K562 (cell line): Measurements from ENCODE around the gene SCAMP1. TPM values are rescaled to one million over a fixed set of nuclear protein-coding genes. Genes with fewer than 3 reads are reported as not detected.

Experiments
- ATAC-seq: fragments of 200-7000 bp; cut with Tn5 transposase; 3 replicates; pipeline ENCODE4 v1.9.1; 2020; ENCODE audit warnings: moderate library complexity
- BruUV-seq: library from RNA; stranded (reverse); fragments of 400-500 nt; replicated peaks from 2 replicates; lab custom pipeline; 2021; lab: Mats Ljungman, UMichigan
- CTCF ChIA-PET: fragments of 300-600 bp; formaldehyde crosslinking; extraction: SDS; loops from one replicate; lab custom pipeline; 2021; ENCODE audit warnings: low intra/inter-chr PET ratio; lab: Yijun Ruan, JAX
- POLR2A ChIA-PET: fragments of 300-600, 350-650 bp; sonication (Branson Sonifier 250); formaldehyde crosslinking; extraction: SDS; loops from one replicate; lab custom pipeline; 2021; ENCODE audit warnings: antibody characterized with exemption, inconsistent platforms; lab: Yijun Ruan, JAX
- DNase-seq, 4 experiments: peaks; one replicate each; pipeline versions ENCODE4 v3.0.0 to v3.0.0-alpha.2; 2011 to 2018; ENCODE audit warnings: low spot score in 3 of 4, mixed read lengths in 3 of 4; ENCODE audit errors: extremely low read depth in 1 of 4
- FAIRE-seq: peaks from 2 replicates; lab custom pipeline; 2011; peaks lifted over from hg19 to GRCh38; lab: Jason Lieb, UNC
- H2AFZ ChIP-seq: 2 replicates; pipeline ENCODE4 v1.6.0; 2011; ENCODE audit warnings: low read depth, low read length, control low read depth, inconsistent platforms
- H3K27ac ChIP-seq: fragments of 200-600 bp; 3 replicates; pipeline ENCODE4 v1.8.0; 2011; ENCODE audit warnings: low read depth, mild to moderate bottlenecking, control low read depth, inconsistent platforms, low read length, moderate library complexity, mixed read lengths; ENCODE audit errors: extremely low read depth
- H3K27me3 ChIP-seq, 2 experiments: fragments of 300-600 bp in 1 of 2; 2 replicates in 1 of 2; 3 replicates in 1 of 2; pipeline versions ENCODE4 v1.6.0 to v1.8.0; 2011; ENCODE audit warnings: inconsistent platforms in 2 of 2, low read length in 2 of 2, mild to moderate bottlenecking in 1 of 2, mixed read lengths in 1 of 2, moderate library complexity in 1 of 2; ENCODE audit not compliant: control insufficient read depth in 2 of 2, insufficient read depth in 2 of 2
- H3K36me3 ChIP-seq: fragments of 300-600 bp; 3 replicates; pipeline ENCODE4 v1.8.0; 2011; ENCODE audit warnings: mild to moderate bottlenecking, low read length, inconsistent platforms; ENCODE audit not compliant: control insufficient read depth, insufficient read depth
- H3K4me1 ChIP-seq, 2 experiments: fragments of 200-600 bp in 1 of 2; replicated peaks in 1 of 2; 2 replicates in 1 of 2; 3 replicates in 1 of 2; pipeline versions ENCODE4 v1.5.1 to v1.8.0; 2011; ENCODE audit warnings: inconsistent platforms in 2 of 2, low read length in 2 of 2, mild to moderate bottlenecking in 1 of 2, mixed read lengths in 1 of 2, moderate library complexity in 1 of 2; ENCODE audit not compliant: control insufficient read depth in 2 of 2, insufficient read depth in 2 of 2
- H3K4me2 ChIP-seq: 2 replicates; pipeline ENCODE4 v1.6.1; 2011; ENCODE audit warnings: low read length, control low read depth, inconsistent platforms, mixed read lengths; ENCODE audit not compliant: insufficient read depth
- H3K4me3 ChIP-seq: fragments of 200-600 bp; sonication (generic), shearing (Covaris generic); 2 replicates; pipeline ENCODE4 v1.5.1; 2016; ENCODE audit warnings: control low read depth, inconsistent platforms
- H3K79me2 ChIP-seq: fragments of 200-600 bp; 3 replicates; pipeline ENCODE4 v1.8.0; 2011; ENCODE audit warnings: low read length, inconsistent platforms; ENCODE audit not compliant: control insufficient read depth, insufficient read depth
- H3K9ac ChIP-seq, 2 experiments: 2 replicates each; pipeline versions ENCODE4 v1.6.0 to v1.6.1; 2011; ENCODE audit warnings: low read depth in 2 of 2, low read length in 2 of 2, control low read depth in 1 of 2, inconsistent platforms in 1 of 2, mild to moderate bottlenecking in 1 of 2, mixed read lengths in 1 of 2; ENCODE audit not compliant: insufficient read depth in 1 of 2
- H3K9me1 ChIP-seq: one replicate; pipeline ENCODE4 v1.6.0; 2011; ENCODE audit warnings: inconsistent platforms, mild to moderate bottlenecking, low read length, moderate library complexity; ENCODE audit not compliant: control insufficient read depth, insufficient read depth
- H3K9me3 ChIP-seq: replicated peaks from 2 replicates; pipeline ENCODE4 v1.5.1; 2011; ENCODE audit warnings: low read depth, low read length, inconsistent platforms; ENCODE audit not compliant: control insufficient read depth, insufficient read depth
- H4K20me1 ChIP-seq: replicated peaks from 2 replicates; pipeline ENCODE4 v1.6.1; 2011; ENCODE audit warnings: low read length, inconsistent platforms, mixed read lengths; ENCODE audit not compliant: control insufficient read depth, insufficient read depth
- LCOR ChIP-seq: sonication (generic); formaldehyde crosslinking; IDR thresholded peaks from 2 replicates; pipeline ENCODE4 v1.8.0; 2022; ENCODE audit warnings: mild to moderate bottlenecking, missing genetic modification reagents
- SREBF2 ChIP-seq: sonication (generic); formaldehyde crosslinking; IDR thresholded peaks from 2 replicates; pipeline ENCODE4 v1.4.0; 2020; ENCODE audit warnings: mild to moderate bottlenecking, missing genetic modification reagents
- TARDBP ChIP-seq: fragments of 450-650 bp; IDR thresholded peaks from 2 replicates; pipeline ENCODE4 v1.6.1; 2016
- TCF7L2 ChIP-seq: fragments of 150-350 bp; IDR thresholded peaks from 2 replicates; pipeline ENCODE4 v1.6.1; 2016; ENCODE audit warnings: low read depth, mild to moderate bottlenecking, low read length, moderate library complexity
- TFAM ChIP-seq: fragments of 250-450 bp; sonication (Bioruptor Pico); conservative IDR thresholded peaks from 2 replicates; pipeline ENCODE4 v1.5.0; 2021; ENCODE audit warnings: mild to moderate bottlenecking, moderate library complexity
- ZNF57 ChIP-seq: fragments of 450-650 bp; formaldehyde crosslinking; IDR thresholded peaks from 2 replicates; pipeline ENCODE4 v1.4.0; 2020; ENCODE audit warnings: mild to moderate bottlenecking, moderate library complexity
- ZNF696 ChIP-seq: fragments of 250-450 bp; sonication (Bioruptor Pico); conservative IDR thresholded peaks from 2 replicates; pipeline ENCODE4 v1.4.0; 2020; ENCODE audit warnings: mild to moderate bottlenecking, moderate library complexity
- WGBS: fragments of 100-300 bp; shearing (Covaris generic); methylation state at CpG from one replicate; pipeline ENCODE4 v1.1.6; 2016; ENCODE audit warnings: low coverage, mixed read lengths; ENCODE audit not compliant: insufficient coverage; ENCODE audit errors: missing lambda C conversion rate; 5-methylcytosine and 5-hydroxymethylcytosine counted together
- in situ Hi-C: fragments of 300-500 bp; cut with MboI; formaldehyde crosslinking; loops from 4 replicates; pipeline ENCODE4 v1.15.0; 2018; ENCODE audit warnings: inconsistent platforms, mixed read lengths
- intact Hi-C: fragments of 100-400 bp; cut with micrococcal nuclease; formaldehyde crosslinking; loops from 2 replicates; pipeline ENCODE4 v1.14.2; 2022
- polyA plus RNA-seq, 8 experiments: library from polyadenylated mRNA; depleted of rRNA in 4 of 8; stranded (reverse) in 5 of 8; unstranded in 3 of 8; fragments of >200 nt; fragmentation: Nextera tagmentation in 2 of 8; fragmentation: Illumina TruSeq in 1 of 8; extraction: Ambion mirVana in 2 of 8; extraction: Trizol in 1 of 8; gene quantifications; 2 replicates each; pipeline versions ENCODE4 v1.2.1 to v1.2.3, GENCODE V29; 2011 to 2014; ENCODE audit warnings: inconsistent platforms in 1 of 8, missing spikeins in 1 of 8
- total RNA-seq, 7 experiments: library from RNA; depleted of rRNA in 6 of 7; stranded (reverse); fragments of >200 nt in 6 of 7; fragmentation: Illumina TruSeq in 2 of 7; extraction: Trizol in 2 of 7; gene quantifications; 2 replicates each; pipeline versions ENCODE4 v1.2.1 to v1.2.3, GENCODE V29; 2011 to 2021; ENCODE audit warnings: low replicate concordance in 1 of 7
- TF ChIP-seq, protein P1 (sequence below), 2 experiments: fragments of 450-650 bp; IDR thresholded peaks; 2 replicates each; pipeline ENCODE4 v1.6.1; 2016
- TF ChIP-seq, protein P2 (sequence below): fragments of 450-650 bp; IDR thresholded peaks from 2 replicates; pipeline ENCODE4 v1.6.1; 2016; ENCODE audit warnings: antibody characterized with exemption
- TF ChIP-seq, protein P3 (sequence below): fragments of 450-650 bp; IDR thresholded peaks from 2 replicates; pipeline ENCODE4 v1.6.1; 2018; ENCODE audit warnings: mild to moderate bottlenecking, low read depth; ENCODE audit not compliant: partially characterized antibody

Gene SCAMP1
- total and polyA plus RNA-seq, 9 of the 15 experiments (the other 6 are each of a cell fraction or from before 2014, with no cell fraction given) = 5.4 to 23.9 (median 13.8) TPM

DNA sequence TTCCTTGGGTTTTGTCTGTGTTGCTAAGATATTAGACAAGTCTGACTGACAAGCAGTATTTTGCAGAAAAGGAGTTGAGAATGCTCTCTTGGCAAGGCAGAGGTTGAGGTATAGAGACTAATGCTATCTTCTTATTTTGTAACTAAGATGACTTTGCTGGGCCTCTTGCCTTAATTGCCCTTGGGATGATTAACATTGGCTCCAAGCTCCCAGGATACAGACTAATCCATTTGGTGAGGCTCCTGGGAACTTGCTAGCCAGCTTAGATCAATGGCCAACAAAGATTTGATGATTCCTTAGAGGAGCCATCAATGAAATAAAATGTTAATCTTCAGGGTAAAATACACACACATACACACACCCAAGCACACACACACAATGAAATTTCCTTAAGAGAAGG, 37.2 kb upstream of the SCAMP1 start:
- POLR2A ChIA-PET = interaction anchor here (0.6 to 0.9 kb wide), 2 partner anchors 15 to 23 kb away, joined by 3 read pairs; no protein-coding TSS in a partner anchor

DNA sequence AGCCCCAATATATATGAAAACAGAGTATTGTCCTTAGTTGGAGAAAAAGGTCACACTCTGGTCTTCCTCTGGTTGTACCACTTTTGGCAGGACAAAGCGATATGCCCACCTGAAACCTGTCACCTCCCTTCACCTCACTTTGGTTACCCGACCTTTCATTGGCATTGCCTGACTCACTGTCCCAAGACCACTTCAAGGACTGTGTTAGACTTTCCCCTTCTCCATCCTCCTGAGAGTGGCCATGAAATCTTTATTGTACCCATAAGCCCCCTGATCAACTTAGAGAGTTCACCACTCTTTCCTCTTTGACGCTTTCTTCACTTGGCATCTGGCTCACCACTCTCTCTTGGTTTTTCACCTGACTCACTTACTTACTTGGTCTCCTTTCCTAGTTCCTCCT, 33.5 kb upstream of the SCAMP1 start:
- intact Hi-C loops = loop anchor here (10.0 kb wide), 1 partner anchor 638 kb away; no protein-coding TSS in a partner anchor
- DNase-seq (no peak), ATAC-seq (no peak), FAIRE-seq (no peak)
- H3K9me3 ChIP-seq = no peaks in the 10 kb centered on the region
- no peaks in the 10 kb centered on the region for H4K20me1 ChIP-seq
- no peaks in the 10 kb centered on the region for H3K79me2 ChIP-seq
- CTCF ChIA-PET = no interaction called here
- POLR2A ChIA-PET = no interaction called here
- H3K9ac ChIP-seq = no peak overlapping the region
- H3K4me1 ChIP-seq = peaks cover 0 to 11% of the 10 kb centered on the region in 2 experiments; a peak in 3 of 5 replicates
- H3K4me3 ChIP-seq = no peak overlapping the region
- TF ChIP-seq, protein P1, sequence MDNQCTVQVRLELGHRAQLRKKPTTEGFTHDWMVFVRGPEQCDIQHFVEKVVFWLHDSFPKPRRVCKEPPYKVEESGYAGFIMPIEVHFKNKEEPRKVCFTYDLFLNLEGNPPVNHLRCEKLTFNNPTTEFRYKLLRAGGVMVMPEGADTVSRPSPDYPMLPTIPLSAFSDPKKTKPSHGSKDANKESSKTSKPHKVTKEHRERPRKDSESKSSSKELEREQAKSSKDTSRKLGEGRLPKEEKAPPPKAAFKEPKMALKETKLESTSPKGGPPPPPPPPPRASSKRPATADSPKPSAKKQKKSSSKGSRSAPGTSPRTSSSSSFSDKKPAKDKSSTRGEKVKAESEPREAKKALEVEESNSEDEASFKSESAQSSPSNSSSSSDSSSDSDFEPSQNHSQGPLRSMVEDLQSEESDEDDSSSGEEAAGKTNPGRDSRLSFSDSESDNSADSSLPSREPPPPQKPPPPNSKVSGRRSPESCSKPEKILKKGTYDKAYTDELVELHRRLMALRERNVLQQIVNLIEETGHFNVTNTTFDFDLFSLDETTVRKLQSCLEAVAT (IDR thresholded peaks at IDR 0.05) = no peak
- TF ChIP-seq SREBF2 (no peak), TARDBP (no peak), LCOR (CRISPR knock-in tag) (no peak), TCF7L2 (no peak), ZNF696 (CRISPR knock-in tag) (no peak)
- TF ChIP-seq, protein P2, sequence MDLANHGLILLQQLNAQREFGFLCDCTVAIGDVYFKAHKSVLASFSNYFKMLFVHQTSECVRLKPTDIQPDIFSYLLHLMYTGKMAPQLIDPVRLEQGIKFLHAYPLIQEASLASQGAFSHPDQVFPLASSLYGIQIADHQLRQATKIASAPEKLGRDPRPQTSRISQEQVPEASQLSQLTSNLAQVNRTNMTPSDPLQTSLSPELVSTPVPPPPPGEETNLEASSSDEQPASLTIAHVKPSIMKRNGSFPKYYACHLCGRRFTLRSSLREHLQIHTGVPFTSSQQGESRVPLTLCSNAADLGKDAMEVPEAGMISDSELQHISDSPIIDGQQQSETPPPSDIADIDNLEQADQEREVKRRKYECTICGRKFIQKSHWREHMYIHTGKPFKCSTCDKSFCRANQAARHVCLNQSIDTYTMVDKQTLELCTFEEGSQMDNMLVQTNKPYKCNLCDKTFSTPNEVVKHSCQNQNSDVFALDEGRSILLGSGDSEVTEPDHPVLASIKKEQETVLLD = no peak
- no TSS peak for BruUV-seq
- in situ Hi-C loops = no loop called here
- H3K27me3 ChIP-seq = no peaks in the 10 kb centered on the region
- no peaks in the 10 kb centered on the region for H3K36me3 ChIP-seq
- no peak overlapping the region for H3K4me2 ChIP-seq
- H3K27ac ChIP-seq = no peak overlapping the region
- 0 out of 2 replicates have a peak overlapping the region, but pooled peaks have one; percentile 10 for H2AFZ ChIP-seq
- 70% methylated on average over 3 of the region's 3 CpGs for WGBS
- H3K9me1 ChIP-seq = no peaks in the 10 kb centered on the region

More for the DNA sequence above, 37.2 kb upstream of the SCAMP1 start:
- no peaks in the 10 kb centered on the region for H3K27me3 ChIP-seq
- no peaks in the 10 kb centered on the region for H3K79me2 ChIP-seq
- H2AFZ ChIP-seq = no peak overlapping the region
- no peak for DNase-seq
- CTCF ChIA-PET = no interaction called here
- in situ Hi-C loops = loop anchor here (5.0 kb wide), 1 partner anchor 209 kb away; no protein-coding TSS in a partner anchor
- FAIRE-seq = no peak
- no peaks in the 10 kb centered on the region for H3K9me1 ChIP-seq
- intact Hi-C loops = loop anchor here (5.0 to 10.0 kb wide), 3 partner anchors 39 to 642 kb away; partner anchors contain the start of gene SCAMP1
- TF ChIP-seq ZNF57 (CRISPR knock-in tag) (no peak), TFAM (CRISPR knock-in tag) (no peak)
- TF ChIP-seq, protein P3, sequence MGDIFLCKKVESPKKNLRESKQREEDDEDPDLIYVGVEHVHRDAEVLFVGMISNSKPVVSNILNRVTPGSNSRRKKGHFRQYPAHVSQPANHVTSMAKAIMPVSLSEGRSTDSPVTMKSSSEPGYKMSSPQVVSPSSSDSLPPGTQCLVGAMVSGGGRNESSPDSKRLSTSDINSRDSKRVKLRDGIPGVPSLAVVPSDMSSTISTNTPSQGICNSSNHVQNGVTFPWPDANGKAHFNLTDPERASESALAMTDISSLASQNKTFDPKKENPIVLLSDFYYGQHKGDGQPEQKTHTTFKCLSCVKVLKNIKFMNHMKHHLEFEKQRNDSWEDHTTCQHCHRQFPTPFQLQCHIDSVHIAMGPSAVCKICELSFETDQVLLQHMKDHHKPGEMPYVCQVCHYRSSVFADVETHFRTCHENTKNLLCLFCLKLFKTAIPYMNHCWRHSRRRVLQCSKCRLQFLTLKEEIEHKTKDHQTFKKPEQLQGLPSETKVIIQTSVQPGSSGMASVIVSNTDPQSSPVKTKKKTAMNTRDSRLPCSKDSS = no peak
- ATAC-seq = no peak
- no peaks in the 10 kb centered on the region for H3K9me3 ChIP-seq
- peaks cover 0 to 2% of the 10 kb centered on the region in 2 experiments; a peak in 3 of 5 replicates for H3K4me1 ChIP-seq
- H3K36me3 ChIP-seq = no peaks in the 10 kb centered on the region
- H3K4me2 ChIP-seq = no peak overlapping the region
- no peaks in the 10 kb centered on the region for H4K20me1 ChIP-seq
- H3K9ac ChIP-seq = no peak overlapping the region
- no TSS peak for BruUV-seq
- no peak overlapping the region for H3K27ac ChIP-seq
- no peak overlapping the region for H3K4me3 ChIP-seq
